RWPE1 (cell line): ENCODE data around the gene DPH7.
"Not testable (repeated sequence)": the region's sequence is repeated elsewhere in the genome, so short reads cannot be mapped to it uniquely, and the experiment has no call there.

Experiments
- CTCF ChIA-PET: fragments of 350-600 bp; sonication (Branson Sonifier 250); formaldehyde crosslinking; extraction: SDS; loops from one replicate; lab custom pipeline; 2021; lab: Yijun Ruan, JAX
- POLR2A ChIA-PET: fragments of 400-600 bp; formaldehyde crosslinking; extraction: SDS; loops from one replicate; lab custom pipeline; 2020; ENCODE audit warnings: antibody characterized with exemption; ENCODE audit not compliant: low non-redundant PET; lab: Yijun Ruan, JAX
- DNase-seq: peaks from one replicate; pipeline ENCODE4 v3.0.0; 2012; ENCODE audit warnings: low spot score
- H3K27ac ChIP-seq: fragments of 450-650 bp; 2 replicates; pipeline ENCODE4 v1.5.1; 2017
- CTCF ChIP-seq: fragments of 450-650 bp; conservative IDR thresholded peaks from 2 replicates; pipeline ENCODE4 v1.5.1; 2017; ENCODE audit warnings: low read depth, mild to moderate bottlenecking

The DPH7 gene

GRCh38 chr9:137535120-137535428 is 43.7 kb downstream of the DPH7 start:
- peak; percentile 64; the same call in 1 of the 2 replicates for TF ChIP-seq CTCF
- CTCF ChIA-PET = interaction anchor here (0.5 to 1.7 kb wide), 16 partner anchors 11 to 437 kb away, joined by 3 to 11 read pairs (median 3); partner anchors contain the start of gene PNPLA7
- no peak overlapping the region for H3K27ac ChIP-seq
- DNase-seq = no peak
- POLR2A ChIA-PET = interaction anchor here (0.6 kb wide), 1 partner anchor 81 kb away, joined by 3 read pairs; no protein-coding TSS in a partner anchor

- POLR2A ChIA-PET = interaction anchor here (0.6 kb wide), 1 partner anchor 82 kb away, joined by 3 read pairs; no protein-coding TSS in a partner anchor
- peak; percentile 95 for TF ChIP-seq CTCF
- H3K27ac ChIP-seq = no peak overlapping the region
- CTCF ChIA-PET = interaction anchor here (0.5 to 1.7 kb wide), 17 partner anchors 10 to 438 kb away, joined by 3 to 11 read pairs (median 3); partner anchors contain the start of gene PNPLA7
- peak; percentile 76 for DNase-seq
These were observed 44.2 kb downstream of the DPH7 start for GRCh38 chr9:137534256-137535119.

- POLR2A ChIA-PET, DNase-seq, CTCF ChIA-PET, H3K27ac ChIP-seq: not testable (repeated sequence)
These were observed 45.7 kb downstream of the DPH7 start for GRCh38 chr9:137532891-137533468.

GRCh38 chr9:137531099-137531765 is 47.5 kb downstream of the DPH7 start:
- POLR2A ChIA-PET = no interaction called here
- H3K27ac ChIP-seq = no peak overlapping the region
- no peak for TF ChIP-seq CTCF
- DNase-seq = no peak
- CTCF ChIA-PET = no interaction called here

GRCh38 chr9:137530331-137530730 is 48.4 kb downstream of the DPH7 start:
- no peak for TF ChIP-seq CTCF
- DNase-seq = no peak
- CTCF ChIA-PET = interaction anchor here (0.5 to 0.7 kb wide), 2 partner anchors 11 to 106 kb away, joined by 3 to 6 read pairs; no protein-coding TSS in a partner anchor
- POLR2A ChIA-PET = no interaction called here
- H3K27ac ChIP-seq = no peak overlapping the region

- DNase-seq = no peak
- no peak for TF ChIP-seq CTCF
- H3K27ac ChIP-seq = no peak overlapping the region
- POLR2A ChIA-PET = interaction anchor here (0.7 kb wide), 1 partner anchor 231 kb away, joined by 3 read pairs; no protein-coding TSS in a partner anchor
- CTCF ChIA-PET = interaction anchor here (0.6 to 1.3 kb wide), 4 partner anchors 10 to 238 kb away, joined by 4 to 11 read pairs (median 6); no protein-coding TSS in a partner anchor
These were observed 53.8 kb downstream of the DPH7 start for GRCh38 chr9:137524981-137525317.
